ENCODE results near the gene STPG1.

Gene STPG1

GRCh38 chr1:24351918-24352627 is 61.5 kb downstream of the STPG1 start:
- TF ChIP-seq CTCF (IDR thresholded peaks at IDR 0.05) = no peak

- TF ChIP-seq CTCF (IDR thresholded peaks at IDR 0.05) = no peak
Measured at GRCh38 chr1:24351247-24351646, 62.3 kb downstream of the STPG1 start.

- no peak for TF ChIP-seq CTCF (IDR thresholded peaks at IDR 0.05)
Measured at GRCh38 chr1:24349891-24350290, 63.7 kb downstream of the STPG1 start.

GRCh38 chr1:24348196-24348595 is 65.4 kb downstream of the STPG1 start:
- no peak for TF ChIP-seq CTCF (IDR thresholded peaks at IDR 0.05)

GRCh38 chr1:24347159-24347934 is 66.2 kb downstream of the STPG1 start:
- no peak for TF ChIP-seq CTCF (IDR thresholded peaks at IDR 0.05)

- no peak for TF ChIP-seq CTCF (IDR thresholded peaks at IDR 0.05)
Measured at GRCh38 chr1:24345334-24345733, 68.2 kb downstream of the STPG1 start.

GRCh38 chr1:24344090-24344742 is 69.4 kb downstream of the STPG1 start:
- no peak for TF ChIP-seq CTCF (IDR thresholded peaks at IDR 0.05)

Measured in LNCAP (cell line).